HG03469 (cell line): ENCODE measurements around the gene TGFBRAP1.

ENCODE experiments used
- ATAC-seq: cut with Tn5 transposase; IDR thresholded peaks from one replicate; pipeline ENCODE4 v1.9.1; 2021; ENCODE audit warnings: mild to moderate bottlenecking, moderate library complexity, moderate number of reproducible peaks; ENCODE audit not compliant: unreplicated experiment

The TGFBRAP1 gene, protein sequence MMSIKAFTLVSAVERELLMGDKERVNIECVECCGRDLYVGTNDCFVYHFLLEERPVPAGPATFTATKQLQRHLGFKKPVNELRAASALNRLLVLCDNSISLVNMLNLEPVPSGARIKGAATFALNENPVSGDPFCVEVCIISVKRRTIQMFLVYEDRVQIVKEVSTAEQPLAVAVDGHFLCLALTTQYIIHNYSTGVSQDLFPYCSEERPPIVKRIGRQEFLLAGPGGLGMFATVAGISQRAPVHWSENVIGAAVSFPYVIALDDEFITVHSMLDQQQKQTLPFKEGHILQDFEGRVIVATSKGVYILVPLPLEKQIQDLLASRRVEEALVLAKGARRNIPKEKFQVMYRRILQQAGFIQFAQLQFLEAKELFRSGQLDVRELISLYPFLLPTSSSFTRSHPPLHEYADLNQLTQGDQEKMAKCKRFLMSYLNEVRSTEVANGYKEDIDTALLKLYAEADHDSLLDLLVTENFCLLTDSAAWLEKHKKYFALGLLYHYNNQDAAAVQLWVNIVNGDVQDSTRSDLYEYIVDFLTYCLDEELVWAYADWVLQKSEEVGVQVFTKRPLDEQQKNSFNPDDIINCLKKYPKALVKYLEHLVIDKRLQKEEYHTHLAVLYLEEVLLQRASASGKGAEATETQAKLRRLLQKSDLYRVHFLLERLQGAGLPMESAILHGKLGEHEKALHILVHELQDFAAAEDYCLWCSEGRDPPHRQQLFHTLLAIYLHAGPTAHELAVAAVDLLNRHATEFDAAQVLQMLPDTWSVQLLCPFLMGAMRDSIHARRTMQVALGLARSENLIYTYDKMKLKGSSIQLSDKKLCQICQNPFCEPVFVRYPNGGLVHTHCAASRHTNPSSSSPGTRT

DNA sequence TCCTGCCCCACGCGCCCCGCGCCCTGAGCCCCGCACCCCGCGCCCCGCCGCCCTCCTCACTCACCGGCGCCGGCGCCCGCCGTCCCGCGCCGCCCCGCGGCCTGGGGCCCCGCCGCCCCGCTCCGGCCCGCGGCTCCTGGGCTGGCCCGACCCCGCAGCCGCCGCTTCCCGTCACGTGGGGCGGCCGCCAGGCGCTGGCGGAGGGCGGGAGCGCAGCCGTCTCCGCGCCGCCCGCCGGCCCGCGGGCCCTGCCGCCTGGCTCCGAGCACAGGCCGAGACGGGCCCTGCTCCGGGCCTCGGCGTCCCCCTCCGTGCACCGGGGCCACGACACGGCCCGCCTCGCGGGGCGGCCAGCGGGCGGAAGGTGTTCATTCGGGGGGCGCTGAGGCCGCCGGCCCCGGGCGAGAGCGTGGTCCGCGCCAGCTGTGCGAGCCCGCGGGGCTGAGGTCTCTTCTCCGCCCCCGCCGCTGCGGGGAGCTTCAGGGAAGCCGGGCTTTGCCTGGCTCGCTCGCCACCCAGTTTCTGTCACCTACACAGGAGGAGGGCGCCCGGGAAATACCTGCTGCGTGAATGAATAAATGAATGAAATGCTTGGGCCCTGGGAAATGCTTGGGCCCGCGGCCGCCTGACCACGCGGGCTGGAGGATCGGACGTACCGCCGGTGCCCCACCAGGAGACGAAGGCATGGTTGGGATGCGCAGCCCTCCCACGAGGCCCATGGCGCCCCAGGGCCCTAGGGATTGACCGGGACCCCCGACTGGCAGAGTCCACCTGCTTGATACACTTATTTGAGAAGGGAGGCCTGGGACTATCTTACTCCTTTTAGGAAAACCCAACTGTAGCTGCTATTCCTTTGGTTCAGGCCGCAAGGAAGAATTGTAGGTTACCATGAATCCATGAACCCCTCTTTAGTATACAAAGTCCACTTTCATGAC, at the start of gene TGFBRAP1:
TSS of gene TGFBRAP1 (minus strand) at position 175 of the 935 bp plus-strand sequence. CDS start 21,434 bp downstream, outside the sequence.
- ATAC-seq, result peak; percentile 57

DNA sequence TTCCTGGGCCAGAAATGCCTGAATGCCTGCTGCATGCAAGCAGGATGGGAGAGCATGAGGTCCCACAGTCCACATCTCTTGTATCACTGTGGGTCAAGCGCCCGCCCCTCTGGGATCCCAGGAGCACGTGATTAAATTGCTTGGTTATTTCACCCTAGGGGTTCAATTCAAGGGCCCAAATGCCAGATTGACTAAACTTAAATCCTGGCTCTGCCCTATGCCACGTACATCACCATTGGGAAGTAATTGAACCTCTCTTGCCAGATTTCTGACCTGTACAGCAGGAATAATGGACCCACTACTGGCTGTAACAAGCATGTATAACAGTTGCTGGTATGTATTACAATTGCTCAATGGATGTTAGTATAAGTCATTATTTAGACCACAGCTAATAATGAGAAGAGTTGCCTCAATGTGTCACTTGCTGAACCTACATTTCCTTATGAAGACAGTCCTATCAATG, 49.4 kb upstream of the TGFBRAP1 start:
- no peak for ATAC-seq

- no peak for ATAC-seq
These were observed 48.8 kb upstream of the TGFBRAP1 start for GRCh38 chr2:105378276-105378840.

GRCh38 chr2:105377871-105378270, 48.3 kb upstream of the TGFBRAP1 start:
- no peak for ATAC-seq

GRCh38 chr2:105376789-105377240, 47.3 kb upstream of the TGFBRAP1 start:
- no peak for ATAC-seq

DNA sequence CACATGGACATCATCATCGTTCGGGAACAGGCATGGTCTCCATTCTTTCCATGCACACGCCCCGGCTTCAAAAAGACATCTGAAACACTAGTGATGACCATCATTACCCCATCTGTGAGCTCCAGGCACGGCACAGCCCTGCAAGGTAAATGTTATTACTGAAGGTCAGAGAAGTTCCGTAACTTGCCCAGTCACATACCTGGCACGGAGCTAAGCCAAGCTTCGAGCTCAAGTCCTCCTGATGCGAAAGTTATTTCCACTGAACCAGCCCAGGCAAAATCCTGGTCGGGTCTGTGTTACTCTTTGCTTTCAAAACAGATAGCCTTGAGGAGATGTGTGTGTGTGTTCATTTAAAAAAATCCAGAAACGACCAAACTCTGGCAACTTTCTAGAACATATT, 46.5 kb upstream of the TGFBRAP1 start:
- no peak for ATAC-seq

- ATAC-seq, result no peak
These were observed 45.5 kb upstream of the TGFBRAP1 start for GRCh38 chr2:105375001-105375561.

GRCh38 chr2:105373895-105374401, 44.4 kb upstream of the TGFBRAP1 start:
- peak; percentile 69 for ATAC-seq

GRCh38 chr2:105373344-105373781, 43.8 kb upstream of the TGFBRAP1 start:
- ATAC-seq, result no peak

DNA sequence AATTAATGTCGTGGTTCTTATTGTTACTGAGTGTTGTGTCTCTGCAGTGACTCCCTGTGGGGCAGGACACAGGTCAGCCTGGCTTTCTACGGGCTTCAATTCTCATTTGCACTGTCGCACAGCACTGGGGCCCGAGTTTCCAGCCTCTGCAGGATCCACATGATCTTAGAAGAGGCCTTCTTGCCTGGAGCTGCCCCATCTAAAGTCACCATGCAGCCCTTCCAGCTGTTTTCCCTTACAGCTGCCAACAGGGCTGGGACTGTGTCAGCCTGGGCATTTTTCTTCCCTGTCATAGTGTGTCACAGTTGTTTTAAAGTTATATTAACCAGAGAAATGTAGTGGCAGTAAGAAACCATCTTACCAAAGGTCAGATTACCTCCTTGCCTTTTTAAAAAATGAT, 42.3 kb upstream of the TGFBRAP1 start:
- no peak for ATAC-seq

DNA sequence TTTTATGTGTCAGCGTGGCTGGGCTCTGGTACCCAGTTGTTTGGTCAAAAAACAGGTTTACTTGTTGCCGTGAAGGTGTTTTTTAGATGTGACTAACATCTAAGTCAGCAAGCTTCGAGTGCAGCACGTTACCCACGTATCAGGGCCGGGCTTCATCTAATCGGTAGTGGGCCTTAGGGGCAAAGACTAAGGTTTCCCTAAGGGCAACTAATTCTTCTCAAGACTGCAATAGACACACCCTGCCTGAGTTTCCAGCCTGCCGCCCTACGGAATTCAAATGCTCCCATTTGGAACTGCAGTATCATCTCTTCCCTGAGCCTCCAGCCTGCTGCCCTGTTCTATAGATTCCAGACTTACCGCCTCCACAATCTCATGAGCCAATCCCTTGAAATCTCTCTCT, 41.6 kb upstream of the TGFBRAP1 start:
- ATAC-seq, result no peak

DNA sequence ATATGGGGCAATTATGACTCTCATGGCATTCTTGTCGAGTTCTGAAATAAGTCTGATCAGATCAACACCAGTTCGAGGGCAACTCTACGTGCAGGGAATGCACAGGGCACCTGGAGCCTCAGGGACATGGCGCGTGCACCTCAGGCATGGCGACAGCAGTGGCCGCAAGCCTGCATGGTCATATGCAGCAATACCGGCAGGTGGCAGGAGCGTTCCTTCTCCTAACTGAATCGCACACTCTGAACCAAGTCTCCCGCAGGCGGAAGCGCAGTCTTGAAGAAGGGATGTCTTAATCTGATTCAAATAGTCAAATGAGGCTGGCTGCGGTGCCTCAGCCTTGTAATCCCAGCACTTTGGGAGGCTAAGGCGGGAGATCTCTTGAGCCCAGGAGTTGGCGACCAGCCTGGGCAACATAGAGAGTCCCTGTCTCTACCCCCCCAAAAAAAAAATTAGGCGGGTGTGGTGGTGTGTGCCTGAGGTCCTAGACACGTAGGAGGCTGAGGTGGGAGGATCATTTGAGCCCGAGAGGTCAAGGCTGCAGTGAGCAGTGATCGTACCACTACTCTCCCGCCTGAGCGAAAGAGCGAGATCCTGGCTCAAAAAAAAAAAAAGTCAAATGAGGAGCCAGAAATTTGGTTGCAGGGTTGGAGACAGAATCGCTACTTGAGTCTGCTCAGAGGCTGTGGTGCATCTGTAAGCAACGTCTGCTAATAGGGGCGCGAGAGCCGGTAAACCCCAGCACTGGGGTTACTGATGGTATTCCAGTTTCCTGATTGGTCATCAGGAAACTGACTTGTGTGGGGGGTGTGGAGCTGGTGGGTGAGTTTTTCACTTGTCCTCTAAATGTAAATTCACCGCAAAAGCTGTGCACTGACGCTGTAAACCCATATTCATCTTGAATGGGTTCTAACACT, 40.5 kb upstream of the TGFBRAP1 start:
- peak; percentile 89 for ATAC-seq

DNA sequence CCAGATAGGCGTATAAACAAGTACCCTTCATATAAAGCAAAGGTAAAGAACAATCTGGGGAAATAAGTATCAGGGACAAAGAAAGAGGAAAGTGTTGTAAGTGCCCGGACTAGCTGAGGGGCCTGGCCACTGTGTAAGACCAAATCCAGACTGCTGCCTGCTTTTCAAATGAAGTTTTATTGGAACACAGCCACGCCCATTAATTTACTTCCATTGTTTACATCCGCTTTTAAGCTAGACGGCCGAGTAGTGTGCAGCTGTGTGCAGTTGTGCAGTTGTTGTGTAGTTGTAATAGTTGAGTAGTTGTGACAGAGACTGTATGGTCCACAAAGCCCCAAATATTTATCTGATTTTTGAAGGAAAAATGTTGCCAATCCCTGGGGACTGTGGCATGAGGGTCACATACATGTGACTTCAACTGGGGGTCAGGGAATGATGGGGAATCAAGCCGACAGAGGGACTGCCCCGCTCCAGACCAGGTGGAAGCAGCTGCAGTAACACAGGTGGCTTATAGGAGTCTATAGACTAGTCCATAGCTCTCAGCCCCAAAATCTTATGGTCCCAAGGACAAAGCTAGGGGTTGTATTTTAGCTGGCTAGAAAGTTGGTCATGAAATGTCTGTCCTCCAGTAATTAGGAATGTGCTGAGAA, 39.3 kb upstream of the TGFBRAP1 start:
- no peak for ATAC-seq

DNA sequence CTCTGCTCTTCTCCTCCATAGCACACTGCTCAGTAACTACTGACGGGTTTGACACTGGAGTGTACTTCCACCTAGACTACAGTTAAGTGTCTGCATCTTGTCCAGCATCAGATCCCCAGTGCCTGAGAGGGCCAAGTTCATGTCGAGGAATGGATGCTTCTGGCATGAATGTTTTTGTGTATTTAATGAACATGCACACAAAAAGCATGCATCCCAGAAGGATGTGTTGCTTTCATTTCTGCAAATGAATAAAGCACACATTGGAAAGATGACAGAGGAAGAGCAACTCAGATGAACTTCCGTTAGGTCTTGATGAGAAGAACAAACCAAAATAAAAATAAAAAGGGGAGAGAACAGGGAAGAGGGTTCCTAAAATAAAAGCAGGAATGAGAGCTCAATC, 35.7 kb upstream of the TGFBRAP1 start:
- ATAC-seq, result no peak

DNA sequence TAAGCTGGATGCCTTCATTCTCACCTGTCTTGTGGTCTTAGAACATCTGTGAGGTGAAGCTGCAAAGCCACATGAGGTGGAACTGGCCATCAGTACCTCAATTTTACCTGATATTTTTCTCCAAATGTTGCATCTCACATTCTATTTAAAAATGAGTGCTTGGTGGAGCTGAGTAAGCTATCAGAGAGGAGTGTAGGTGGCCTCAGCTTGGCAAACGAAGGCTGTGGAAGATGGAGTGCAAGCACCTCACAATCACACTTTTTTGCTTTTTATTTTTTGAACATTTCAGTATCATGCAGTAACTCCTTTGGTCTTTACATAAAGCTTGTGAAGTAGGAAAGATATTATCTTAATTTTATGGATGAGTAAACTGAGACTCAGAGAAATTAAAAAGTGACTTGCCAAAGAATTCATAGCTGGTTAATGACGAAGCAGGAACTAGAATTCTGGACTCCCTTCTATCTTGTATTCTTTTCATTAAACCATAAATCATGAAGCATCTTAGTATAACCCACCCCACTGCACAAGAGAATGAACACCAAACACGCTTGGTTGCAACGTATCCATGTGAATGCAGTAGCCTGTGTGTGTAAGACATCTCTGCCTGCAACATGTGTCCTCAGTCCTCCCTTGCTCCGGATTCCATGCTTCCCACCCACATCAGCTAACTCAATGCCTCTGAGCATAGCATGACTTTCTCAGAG, 35.1 kb upstream of the TGFBRAP1 start:
- no peak for ATAC-seq

DNA sequence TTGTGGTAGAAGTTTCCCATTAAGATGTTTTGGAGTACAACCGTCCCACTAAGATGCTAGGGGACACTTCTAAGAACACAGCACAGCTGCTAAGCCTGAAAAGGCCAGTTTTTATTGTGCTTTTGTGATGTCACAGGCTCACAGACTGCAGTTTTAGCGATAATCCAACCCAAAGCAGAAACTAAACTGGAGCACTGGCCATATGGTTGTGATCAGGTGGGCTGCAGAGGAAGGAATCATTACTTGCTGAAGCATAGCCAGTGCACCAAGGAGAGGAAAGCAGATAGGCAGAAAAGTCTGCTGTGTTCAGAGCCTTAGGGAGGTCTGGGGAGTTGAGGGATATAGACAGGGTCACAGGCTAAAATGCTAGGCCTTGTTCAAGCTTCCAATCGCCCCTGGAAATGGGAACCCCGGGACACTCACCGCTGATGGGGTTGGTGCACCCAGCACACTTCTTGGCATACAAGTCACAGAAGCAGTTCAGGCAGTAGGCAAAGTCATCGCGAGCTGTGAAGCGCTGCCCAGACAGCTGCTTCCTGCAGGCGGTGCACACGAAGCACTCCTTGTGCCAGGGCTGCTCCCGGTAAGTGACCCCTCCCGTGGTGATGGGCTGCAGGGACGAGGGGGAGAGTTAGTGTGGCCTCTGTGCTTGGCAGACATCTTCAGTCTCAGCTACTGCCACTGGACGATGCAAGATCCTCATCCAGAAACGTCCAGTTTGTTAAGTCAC, 33.5 kb upstream of the TGFBRAP1 start:
- no peak for ATAC-seq
